H1 (cell line): ENCODE data around the gene BEAN1. TPM values are rescaled to one million over a fixed set of nuclear protein-coding genes. Genes with fewer than 3 reads are reported as not detected.

Experiments used
- CTCF ChIA-PET: fragments of 300-600 bp; sonication (Branson Sonifier 250); formaldehyde crosslinking; loops from one replicate; lab custom pipeline; 2021; ENCODE audit not compliant: partially characterized antibody; lab: Charles Lee
- POLR2A ChIA-PET: fragments of 300-600 bp; sonication (Branson Sonifier 250); formaldehyde crosslinking; loops from one replicate; lab custom pipeline; 2021; ENCODE audit warnings: inconsistent platforms; ENCODE audit not compliant: partially characterized antibody; lab: Charles Lee
- DNase-seq, 2 experiments: peaks; one replicate each; pipeline versions ENCODE4 v3.0.0 to v3.0.0-alpha.2; 2010 to 2022; ENCODE audit warnings: low spot score in 2 of 2, low read depth in 1 of 2, mixed read lengths in 1 of 2
- FAIRE-seq: peaks from 2 replicates; lab custom pipeline; 2011; peaks lifted over from hg19 to GRCh38; lab: Jason Lieb, UNC
- H2AFZ ChIP-seq: 2 replicates; pipeline ENCODE4 v1.8.1; 2012; ENCODE audit warnings: low read length, inconsistent platforms
- H2AK5ac ChIP-seq: 2 replicates; pipeline ENCODE4 v1.6.1; 2013; ENCODE audit warnings: low read depth, low read length
- H2BK120ac ChIP-seq: replicated peaks from 2 replicates; pipeline ENCODE3; 2013; ENCODE audit warnings: low read depth, low read length, inconsistent platforms
- H2BK12ac ChIP-seq: 2 replicates; pipeline ENCODE4 v1.6.1; 2013; ENCODE audit warnings: low read depth, low read length
- H2BK15ac ChIP-seq: 2 replicates; pipeline ENCODE4 v1.6.1; 2013; ENCODE audit warnings: low read length
- H2BK20ac ChIP-seq: 2 replicates; pipeline ENCODE4 v1.6.1; 2013; ENCODE audit warnings: low read length
- H2BK5ac ChIP-seq: 2 replicates; pipeline ENCODE4 v1.6.1; 2013; ENCODE audit warnings: low read depth, low read length
- H3K14ac ChIP-seq: 2 replicates; pipeline ENCODE4 v1.6.1; 2013; ENCODE audit warnings: inconsistent platforms; ENCODE audit not compliant: insufficient read length
- H3K18ac ChIP-seq: 2 replicates; pipeline ENCODE4 v1.6.1; 2013; ENCODE audit warnings: low read length; ENCODE audit errors: extremely low read depth
- H3K23ac ChIP-seq: 2 replicates; pipeline ENCODE4 v1.6.1; 2013; ENCODE audit warnings: inconsistent platforms; ENCODE audit not compliant: insufficient read length
- H3K23me2 ChIP-seq: 2 replicates; pipeline ENCODE4 v1.6.1; 2013; ENCODE audit warnings: low read depth, low read length
- H3K27ac ChIP-seq: 2 replicates; pipeline ENCODE4 v1.6.1; 2011; ENCODE audit warnings: low read depth, low read length, inconsistent platforms
- H3K27me3 ChIP-seq, 4 experiments: replicated peaks in 1 of 4; 1 replicate in 1 of 4; 2 replicates in 3 of 4; pipeline versions ENCODE4 v1.6.1 to v1.8.1; 2011 to 2013; ENCODE audit warnings: low read length in 3 of 4, mild to moderate bottlenecking in 3 of 4, inconsistent platforms in 2 of 4, mixed read lengths in 2 of 4, moderate library complexity in 1 of 4; ENCODE audit not compliant: control insufficient read depth in 3 of 4, insufficient read depth in 3 of 4; ENCODE audit errors: extremely low read depth in 1 of 4
- H3K36me3 ChIP-seq, 4 experiments: 2 replicates each; pipeline versions ENCODE4 v1.6.1 to v1.8.1; 2011 to 2013; ENCODE audit warnings: mild to moderate bottlenecking in 4 of 4, low read length in 3 of 4, moderate library complexity in 2 of 4, control low read depth in 1 of 4, inconsistent platforms in 1 of 4; ENCODE audit not compliant: insufficient read depth in 4 of 4, control insufficient read depth in 2 of 4
- H3K4ac ChIP-seq: replicated peaks from 2 replicates; pipeline ENCODE3; 2013; ENCODE audit warnings: low read length, low read depth, mixed read lengths, inconsistent platforms; ENCODE audit not compliant: insufficient read length
- H3K4me1 ChIP-seq, 4 experiments: replicated peaks in 1 of 4; 1 replicate in 1 of 4; 2 replicates in 3 of 4; pipeline versions ENCODE4 v1.6.1 to v1.8.1; 2011 to 2013; ENCODE audit warnings: low read length in 3 of 4, inconsistent platforms in 2 of 4, mixed read lengths in 1 of 4; ENCODE audit not compliant: insufficient read depth in 4 of 4, control insufficient read depth in 3 of 4
- H3K4me2 ChIP-seq, 2 experiments: 2 replicates each; pipeline versions ENCODE4 v1.6.1 to v1.8.1; 2011 to 2013; ENCODE audit warnings: low read depth in 2 of 2, low read length in 2 of 2, control low read depth in 1 of 2, inconsistent platforms in 1 of 2, mild to moderate bottlenecking in 1 of 2; ENCODE audit not compliant: insufficient read depth in 1 of 2
- H3K4me3 ChIP-seq, 4 experiments: fragments of 200-600, 300-600 bp in 1 of 4; sonication (generic), shearing (Covaris generic), sonication (Bioruptor Twin) in 1 of 4; 2 replicates each; pipeline versions ENCODE4 v1.5.1 to v1.8.1; 2011 to 2016; ENCODE audit warnings: low read length in 4 of 4, low read depth in 3 of 4, control low read depth in 2 of 4, inconsistent platforms in 2 of 4, mild to moderate bottlenecking in 2 of 4, mixed read lengths in 1 of 4, moderate library complexity in 1 of 4; ENCODE audit not compliant: insufficient read depth in 2 of 4; ENCODE audit errors: extremely low read depth in 1 of 4
- H3K56ac ChIP-seq: replicated peaks from 2 replicates; pipeline ENCODE3; 2013; ENCODE audit warnings: low read depth, mild to moderate bottlenecking, mixed read lengths, low read length, inconsistent platforms; ENCODE audit not compliant: insufficient read length
- H3K79me1 ChIP-seq: 2 replicates; pipeline ENCODE4 v1.6.1; 2013; ENCODE audit warnings: low read depth, low read length, control low read depth
- H3K79me2 ChIP-seq, 2 experiments: 2 replicates each; pipeline versions ENCODE4 v1.6.1 to v1.8.1; 2012 to 2013; ENCODE audit warnings: low read length in 2 of 2, mild to moderate bottlenecking in 2 of 2, inconsistent platforms in 1 of 2; ENCODE audit not compliant: insufficient read depth in 2 of 2, control insufficient read depth in 1 of 2
- H3K9ac ChIP-seq, 4 experiments: replicated peaks in 1 of 4; 1 replicate in 1 of 4; 2 replicates in 3 of 4; pipeline versions ENCODE4 v1.6.1 to v1.8.1; 2011 to 2013; ENCODE audit warnings: low read depth in 3 of 4, low read length in 3 of 4, control low read depth in 2 of 4, mild to moderate bottlenecking in 2 of 4, moderate library complexity in 2 of 4, inconsistent platforms in 1 of 4; ENCODE audit errors: extremely low read depth in 1 of 4
- H3K9me3 ChIP-seq, 2 experiments: 2 replicates each; pipeline versions ENCODE4 v1.6.1 to v1.8.1; 2012 to 2013; ENCODE audit warnings: mild to moderate bottlenecking in 2 of 2, moderate library complexity in 2 of 2, control low read depth in 1 of 2, inconsistent platforms in 1 of 2, low read depth in 1 of 2, low read length in 1 of 2, mixed read lengths in 1 of 2; ENCODE audit not compliant: insufficient read depth in 2 of 2
- H4K20me1 ChIP-seq, 2 experiments: replicated peaks in 1 of 2; 2 replicates each; pipeline versions ENCODE3 to v1.8.1; 2011 to 2013; ENCODE audit warnings: inconsistent platforms in 2 of 2, low read length in 2 of 2, mild to moderate bottlenecking in 1 of 2; ENCODE audit not compliant: insufficient read depth in 2 of 2, control insufficient read depth in 1 of 2
- H4K5ac ChIP-seq: 2 replicates; pipeline ENCODE4 v1.6.1; 2013; ENCODE audit warnings: low read length, low read depth, mixed read lengths, inconsistent platforms; ENCODE audit not compliant: insufficient read length
- H4K8ac ChIP-seq: 2 replicates; pipeline ENCODE4 v1.8.0; 2013; ENCODE audit warnings: mild to moderate bottlenecking, moderate library complexity, low read length, inconsistent platforms; ENCODE audit not compliant: insufficient read depth; ENCODE audit errors: extremely low read depth
- H4K91ac ChIP-seq: replicated peaks from 2 replicates; pipeline ENCODE3; 2013; ENCODE audit warnings: low read length, mixed read lengths, inconsistent platforms; ENCODE audit not compliant: insufficient read length
- ATF2 ChIP-seq: IDR thresholded peaks from 2 replicates; pipeline ENCODE4 v1.6.1; 2012; ENCODE audit warnings: low read length, inconsistent platforms
- CBX5 ChIP-seq: fragments of 300-800, 300-1000 bp; sonication (generic); IDR thresholded peaks from 2 replicates; pipeline ENCODE4 v1.7.1; 2016; ENCODE audit warnings: antibody characterized with exemption, low read length, low read depth
- EP300 ChIP-seq, 2 experiments: IDR thresholded peaks; 1 replicate in 1 of 2; 2 replicates in 1 of 2; pipeline ENCODE4 v1.6.1; 2011 to 2012; ENCODE audit warnings: low read depth in 2 of 2, low read length in 2 of 2, mild to moderate bottlenecking in 2 of 2, borderline replicate concordance in 1 of 2, inconsistent platforms in 1 of 2, moderate library complexity in 1 of 2
- GABPA ChIP-seq: IDR thresholded peaks from 2 replicates; pipeline ENCODE4 v1.6.1; 2011; ENCODE audit warnings: mild to moderate bottlenecking, low read length, moderate library complexity, borderline replicate concordance; ENCODE audit not compliant: insufficient read depth
- JUND ChIP-seq: IDR thresholded peaks from 2 replicates; pipeline ENCODE4 v1.6.1; 2011; ENCODE audit warnings: mild to moderate bottlenecking, improper control_type of control experiment, low read length
- KDM5A ChIP-seq: fragments of 200-600 bp; IDR thresholded peaks from 2 replicates; pipeline ENCODE4 v1.7.1; 2012; ENCODE audit warnings: mild to moderate bottlenecking, low read length, inconsistent platforms, mixed read lengths
- MAFK ChIP-seq: IDR thresholded peaks from 2 replicates; pipeline ENCODE4 v1.6.1; 2012; ENCODE audit warnings: low read depth, mild to moderate bottlenecking, improper control_type of control experiment, low read length
- POLR2A ChIP-seq, 2 experiments: IDR thresholded peaks; 1 replicate in 1 of 2; 2 replicates in 1 of 2; pipeline ENCODE4 v1.6.1; 2011; ENCODE audit warnings: low read depth in 2 of 2, low read length in 2 of 2, mild to moderate bottlenecking in 2 of 2; ENCODE audit errors: control extremely low read depth in 1 of 2
- RNF2 ChIP-seq: fragments of 200-900, 300-1000 bp; sonication (generic); IDR thresholded peaks from 2 replicates; pipeline ENCODE4 v1.7.1; 2016; ENCODE audit warnings: borderline replicate concordance, low read depth, mild to moderate bottlenecking, antibody characterized with exemption, low read length; ENCODE audit not compliant: poor library complexity, severe bottlenecking; ENCODE audit errors: missing control alignments
- RXRA ChIP-seq: IDR thresholded peaks from 2 replicates; pipeline ENCODE4 v1.6.1; 2011; ENCODE audit warnings: low read depth, mild to moderate bottlenecking, low read length, moderate library complexity; ENCODE audit not compliant: insufficient read depth
- WGBS, 2 experiments: shearing (Covaris generic) in 1 of 2; methylation state at CpG; one replicate each; pipeline versions ENCODE4 v1.1.6 to v1.1.7; 2013 to 2015; ENCODE audit warnings: low lambda C conversion rate in 2 of 2, mixed read lengths in 2 of 2, inconsistent platforms in 1 of 2, low coverage in 1 of 2, missing lambda C conversion rate in 1 of 2; ENCODE audit not compliant: insufficient replicate concordance in 2 of 2, insufficient coverage in 1 of 2, insufficient read length in 1 of 2; ENCODE audit errors: extremely low coverage in 1 of 2, missing lambda C conversion rate in 1 of 2; 5-methylcytosine and 5-hydroxymethylcytosine counted together
- polyA plus RNA-seq, 7 experiments: library from polyadenylated mRNA; depleted of rRNA in 3 of 7; stranded (reverse) in 5 of 7; unstranded in 2 of 7; fragments of >200 nt in 5 of 7; fragments of 200-250 nt in 2 of 7; gene quantifications; 1 replicate in 5 of 7; 2 replicates in 1 of 7; 4 replicates in 1 of 7; pipeline versions ENCODE4 v1.2.1 to v1.2.3, GENCODE V29; 2011 to 2013; ENCODE audit warnings: missing spikeins in 2 of 7, mixed read lengths in 2 of 7
- total RNA-seq: library from RNA; stranded (reverse); fragmentation: NEBNext Ultra II Directional; extraction: Animal tissue kit (Norgen Biotek cat#: 25700); gene quantifications from 2 replicates; pipeline ENCODE4 v1.2.1, GENCODE V29; 2021

BEAN1 gene
- total and polyA plus RNA-seq, 2 of the 8 experiments (the other 6 are each of a cell fraction or from before 2014, with no cell fraction given), result 0.08 TPM; not detected in 1

GRCh38 chr16:66521951-66522771, 95.1 kb downstream of the BEAN1 start:
- no peak overlapping the region for H3K9ac ChIP-seq
- no peaks in the 10 kb centered on the region for H3K27me3 ChIP-seq
- DNase-seq (no peak), FAIRE-seq (no peak)
- H3K4me2 ChIP-seq, result no peak overlapping the region
- CTCF ChIA-PET, result interaction anchor here (0.9 to 3.2 kb wide), 9 partner anchors 11 to 165 kb away, joined by 3 to 19 read pairs (median 7); partner anchors contain the start of gene CKLF
- POLR2A ChIA-PET, result interaction anchor here (1.4 to 1.9 kb wide), 2 partner anchors 10 to 19 kb away, joined by 4 to 8 read pairs; no protein-coding TSS in a partner anchor
- no peak overlapping the region for H3K23ac ChIP-seq
- H2BK12ac ChIP-seq, result no peak overlapping the region
- WGBS, 2 experiments, result 88% methylated on average over 17 of the region's 17 CpGs; no CpG with 5 or more reads in 1 of the 2 experiments
- no peak overlapping the region for H3K4me3 ChIP-seq
- H4K91ac ChIP-seq, result no peak overlapping the region
- H3K27ac ChIP-seq, result no peak overlapping the region
- H2BK5ac ChIP-seq, result no peak overlapping the region
- H2AFZ ChIP-seq, result no peak overlapping the region
- H3K4me1 ChIP-seq, result peaks cover 0 to under 1% (median 0%) of the 10 kb centered on the region in 4 experiments; a peak in 1 of 7 replicates
- H2AK5ac ChIP-seq, result no peak overlapping the region
- no peak overlapping the region for H2BK20ac ChIP-seq
- no peaks in the 10 kb centered on the region for H3K9me3 ChIP-seq
- no peak overlapping the region for H4K5ac ChIP-seq
- H3K18ac ChIP-seq, result no peak overlapping the region
- no peak overlapping the region for H2BK120ac ChIP-seq
- no peaks in the 10 kb centered on the region for H3K79me2 ChIP-seq
- H3K14ac ChIP-seq, result no peak overlapping the region
- H4K8ac ChIP-seq, result no peak overlapping the region
- H3K4ac ChIP-seq, result no peak overlapping the region
- no peaks in the 10 kb centered on the region for H3K79me1 ChIP-seq
- H3K56ac ChIP-seq, result no peak overlapping the region
- no peaks in the 10 kb centered on the region for H3K23me2 ChIP-seq
- no peak overlapping the region for H2BK15ac ChIP-seq
- H4K20me1 ChIP-seq, result no peaks in the 10 kb centered on the region
- no peaks in the 10 kb centered on the region for H3K36me3 ChIP-seq
- TF ChIP-seq MAFK (no peak), JUND (no peak), RNF2 (no peak), POLR2A (IDR thresholded peaks at IDR 0.05; ENCODE audit: control extremely low read depth in 1 of 2, low read depth in 2 of 2, low read length in 2 of 2) (no peak), GABPA (no peak), KDM5A (no peak), ATF2 (no peak), RXRA (no peak), EP300 (IDR thresholded peaks at IDR 0.05; ENCODE audit: borderline replicate concordance in 1 of 2, low read depth in 2 of 2, low read length in 2 of 2) (no peak), CBX5 (no peak)
